Transverse colon (tissue), 3 donors: ENCODE measurements around the gene LIN52.

Experiments used
- CTCF ChIP-seq, 5 experiments: fragments of 200-600 bp in 3 of 5; fragments of 450-650 bp in 2 of 5; sonication (generic) in 3 of 5; IDR thresholded peaks; 1 replicate in 2 of 5; 2 replicates in 3 of 5; pipeline ENCODE4 v1.5.1; 2016 to 2017; ENCODE audit warnings: antibody characterized with exemption in 5 of 5, inconsistent platforms in 3 of 5, mild to moderate bottlenecking in 2 of 5, moderate library complexity in 1 of 5
- EP300 ChIP-seq: sonication (generic); formaldehyde crosslinking; IDR thresholded peaks from one replicate; pipeline ENCODE4 v1.6.1; 2017; ENCODE audit warnings: antibody characterized with exemption, low read depth
- POLR2A ChIP-seq: fragments of 450-650 bp; IDR thresholded peaks from one replicate; pipeline ENCODE4 v1.6.1; 2016; ENCODE audit warnings: antibody characterized with exemption, mild to moderate bottlenecking, moderate library complexity

- TF ChIP-seq CTCF (IDR thresholded peaks at IDR 0.05), result no peak
- peak; percentile 8 for TF ChIP-seq EP300
- no peak for TF ChIP-seq POLR2A
Measured at GRCh38 chr14:74133833-74134481, 49.2 kb downstream of the LIN52 start.
